GM12872 (cell line): Measurements from ENCODE around the gene MARK4.

Source experiments
- TF ChIP-seq, protein P1 (sequence below): IDR thresholded peaks from 3 replicates; pipeline ENCODE4 v1.5.1; 2011; ENCODE audit warnings: low read depth, mild to moderate bottlenecking, low read length, moderate library complexity; ENCODE audit not compliant: insufficient read depth

Gene MARK4

DNA sequence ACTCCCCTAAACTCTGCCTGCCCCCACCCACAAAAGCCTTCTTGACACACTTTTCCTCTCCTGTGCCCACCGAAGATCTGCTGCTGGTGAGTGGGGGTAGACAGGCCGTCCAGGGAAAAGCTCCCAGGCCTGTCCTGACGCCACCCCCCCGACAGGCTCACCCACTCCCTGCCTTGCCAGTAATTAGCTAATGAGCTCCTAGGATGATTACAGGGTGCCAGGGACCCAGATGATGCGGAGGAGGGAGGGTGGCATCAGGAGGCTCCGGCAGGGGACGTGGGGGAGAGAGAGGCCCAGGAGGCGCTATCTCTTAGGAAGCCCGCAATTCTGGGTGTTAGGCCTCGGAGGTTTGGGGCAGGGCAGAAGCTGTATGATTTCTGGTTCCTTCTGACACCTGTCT, 27.0 kb downstream of the MARK4 start:
- TF ChIP-seq, protein P1, sequence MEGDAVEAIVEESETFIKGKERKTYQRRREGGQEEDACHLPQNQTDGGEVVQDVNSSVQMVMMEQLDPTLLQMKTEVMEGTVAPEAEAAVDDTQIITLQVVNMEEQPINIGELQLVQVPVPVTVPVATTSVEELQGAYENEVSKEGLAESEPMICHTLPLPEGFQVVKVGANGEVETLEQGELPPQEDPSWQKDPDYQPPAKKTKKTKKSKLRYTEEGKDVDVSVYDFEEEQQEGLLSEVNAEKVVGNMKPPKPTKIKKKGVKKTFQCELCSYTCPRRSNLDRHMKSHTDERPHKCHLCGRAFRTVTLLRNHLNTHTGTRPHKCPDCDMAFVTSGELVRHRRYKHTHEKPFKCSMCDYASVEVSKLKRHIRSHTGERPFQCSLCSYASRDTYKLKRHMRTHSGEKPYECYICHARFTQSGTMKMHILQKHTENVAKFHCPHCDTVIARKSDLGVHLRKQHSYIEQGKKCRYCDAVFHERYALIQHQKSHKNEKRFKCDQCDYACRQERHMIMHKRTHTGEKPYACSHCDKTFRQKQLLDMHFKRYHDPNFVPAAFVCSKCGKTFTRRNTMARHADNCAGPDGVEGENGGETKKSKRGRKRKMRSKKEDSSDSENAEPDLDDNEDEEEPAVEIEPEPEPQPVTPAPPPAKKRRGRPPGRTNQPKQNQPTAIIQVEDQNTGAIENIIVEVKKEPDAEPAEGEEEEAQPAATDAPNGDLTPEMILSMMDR, result no peak

- TF ChIP-seq, protein P1, result no peak
These were observed 28.6 kb downstream of the MARK4 start for GRCh38 chr19:45279587-45280192.

DNA sequence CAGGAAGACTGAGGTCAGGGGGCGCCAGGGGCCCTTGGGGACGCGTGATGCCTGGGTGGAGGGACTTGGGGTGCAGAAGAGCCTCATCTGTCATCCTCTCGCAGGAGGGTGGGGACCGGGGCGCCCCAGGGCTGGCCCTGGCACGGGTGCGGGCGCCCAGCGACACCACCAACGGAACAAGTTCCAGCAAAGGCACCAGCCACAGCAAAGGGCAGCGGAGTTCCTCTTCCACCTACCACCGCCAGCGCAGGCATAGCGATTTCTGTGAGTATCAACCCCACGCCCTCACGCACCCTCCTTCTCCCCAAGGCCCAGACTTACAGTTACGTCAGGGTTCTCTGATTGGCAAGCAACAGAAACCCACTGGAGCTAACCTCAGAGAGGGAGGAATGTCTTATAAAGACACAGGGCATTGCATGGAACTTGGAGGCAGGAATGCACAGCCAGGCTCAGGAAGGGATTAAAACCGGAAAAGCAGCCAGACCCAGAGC, 29.4 kb downstream of the MARK4 start:
- TF ChIP-seq, protein P1, result no peak

GRCh38 chr19:45283443-45284033, 32.5 kb downstream of the MARK4 start:
- TF ChIP-seq, protein P1, result no peak

- TF ChIP-seq, protein P1, result no peak
These were observed 39.4 kb downstream of the MARK4 start for GRCh38 chr19:45290381-45290931.

DNA sequence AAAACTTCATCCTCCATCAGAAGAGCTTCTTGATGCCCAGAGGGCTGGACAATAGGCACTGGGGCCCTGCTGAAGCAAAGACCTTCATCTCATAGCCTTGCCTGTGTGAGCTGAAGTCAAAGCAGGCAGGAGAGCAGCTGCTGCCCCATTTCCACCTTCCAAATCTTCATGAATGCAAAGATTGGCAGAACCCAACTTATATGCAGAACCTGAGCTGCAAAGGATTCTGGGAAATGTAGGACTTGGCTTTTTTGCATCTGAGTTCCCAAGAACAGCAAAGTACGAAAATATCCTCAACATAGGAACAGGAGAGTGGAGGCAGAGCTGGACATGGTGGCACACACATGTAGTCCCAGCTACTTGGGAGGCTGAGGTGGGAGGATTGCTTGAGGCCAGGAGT, 40.8 kb downstream of the MARK4 start:
- TF ChIP-seq, protein P1, result no peak

- TF ChIP-seq, protein P1, result no peak
These were observed 42.6 kb downstream of the MARK4 start for GRCh38 chr19:45293682-45294081.
